Fibroblast of skin of right quadriceps (primary cell): ENCODE results near the gene ACTN4.

Experiments
- DNase-seq: peaks from one replicate; pipeline ENCODE4 v3.0.0-alpha.2; 2013

The ACTN4 gene

DNA sequence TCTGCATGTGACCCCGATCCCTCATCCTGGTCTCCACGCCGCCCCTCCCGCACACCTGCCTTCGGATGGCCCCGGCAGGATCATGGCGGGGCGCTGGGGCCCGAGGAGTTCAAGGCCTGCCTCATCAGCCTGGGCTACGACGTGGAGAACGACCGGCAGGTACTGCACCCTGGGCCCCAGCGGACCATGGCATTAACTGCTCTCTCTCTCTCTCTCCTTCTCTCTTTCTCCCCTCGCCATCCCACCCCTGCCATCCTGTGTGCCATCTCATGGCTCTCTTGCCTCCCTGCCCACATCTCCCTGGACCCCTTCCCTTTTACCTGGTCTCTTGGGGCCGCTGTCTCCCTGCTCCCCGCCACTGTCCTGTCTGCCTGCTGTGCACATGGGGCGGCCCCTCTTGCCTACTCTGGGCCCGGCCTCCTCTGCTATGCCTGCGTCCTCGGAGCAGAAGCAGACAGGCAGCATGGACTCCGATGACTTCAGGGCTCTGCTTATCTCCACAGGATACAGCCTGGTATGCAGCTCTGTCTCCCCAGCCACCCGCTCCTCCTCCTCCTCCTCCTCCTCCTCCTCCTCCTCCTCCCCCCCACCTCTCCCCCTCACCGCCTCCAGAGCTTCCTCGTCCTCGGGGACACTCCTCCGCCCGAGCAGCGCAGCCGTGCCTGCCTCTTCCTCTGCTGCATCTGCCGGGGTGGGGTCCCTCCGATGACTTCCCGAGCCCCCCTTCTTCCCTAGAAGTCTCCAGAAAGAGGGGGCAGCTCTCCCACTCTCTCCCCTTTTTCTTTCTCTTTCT lies 80.6 kb downstream of the ACTN4 start:
- no peak for DNase-seq

DNA sequence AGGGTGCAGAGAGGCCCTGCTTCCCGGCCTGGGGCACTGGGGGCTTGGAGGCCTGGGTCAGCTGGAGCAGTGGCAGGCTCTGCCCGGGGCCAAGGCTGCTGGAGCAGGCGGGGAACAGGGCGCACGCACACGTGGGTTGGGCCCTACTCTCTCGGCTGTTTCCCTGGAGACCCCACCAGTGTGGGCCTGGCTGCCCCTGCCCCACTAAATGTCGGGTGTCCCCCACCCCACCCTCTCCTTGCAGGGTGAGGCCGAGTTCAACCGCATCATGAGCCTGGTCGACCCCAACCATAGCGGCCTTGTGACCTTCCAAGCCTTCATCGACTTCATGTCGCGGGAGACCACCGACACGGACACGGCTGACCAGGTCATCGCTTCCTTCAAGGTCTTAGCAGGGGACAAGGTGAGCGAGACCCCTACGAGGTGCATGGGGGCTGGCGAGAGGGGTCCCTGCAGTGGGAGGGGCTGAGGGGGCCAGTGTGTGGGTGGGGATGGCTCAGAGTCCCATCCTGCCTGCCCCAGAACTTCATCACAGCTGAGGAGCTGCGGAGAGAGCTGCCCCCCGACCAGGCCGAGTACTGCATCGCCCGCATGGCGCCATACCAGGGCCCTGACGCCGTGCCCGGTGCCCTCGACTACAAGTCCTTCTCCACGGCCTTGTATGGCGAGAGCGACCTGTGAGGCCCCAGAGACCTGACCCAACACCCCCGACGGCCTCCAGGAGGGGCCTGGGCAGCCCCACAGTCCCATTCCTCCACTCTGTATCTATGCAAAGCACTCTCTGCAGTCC lies 81.5 kb downstream of the ACTN4 start:
- no peak for DNase-seq

DNA sequence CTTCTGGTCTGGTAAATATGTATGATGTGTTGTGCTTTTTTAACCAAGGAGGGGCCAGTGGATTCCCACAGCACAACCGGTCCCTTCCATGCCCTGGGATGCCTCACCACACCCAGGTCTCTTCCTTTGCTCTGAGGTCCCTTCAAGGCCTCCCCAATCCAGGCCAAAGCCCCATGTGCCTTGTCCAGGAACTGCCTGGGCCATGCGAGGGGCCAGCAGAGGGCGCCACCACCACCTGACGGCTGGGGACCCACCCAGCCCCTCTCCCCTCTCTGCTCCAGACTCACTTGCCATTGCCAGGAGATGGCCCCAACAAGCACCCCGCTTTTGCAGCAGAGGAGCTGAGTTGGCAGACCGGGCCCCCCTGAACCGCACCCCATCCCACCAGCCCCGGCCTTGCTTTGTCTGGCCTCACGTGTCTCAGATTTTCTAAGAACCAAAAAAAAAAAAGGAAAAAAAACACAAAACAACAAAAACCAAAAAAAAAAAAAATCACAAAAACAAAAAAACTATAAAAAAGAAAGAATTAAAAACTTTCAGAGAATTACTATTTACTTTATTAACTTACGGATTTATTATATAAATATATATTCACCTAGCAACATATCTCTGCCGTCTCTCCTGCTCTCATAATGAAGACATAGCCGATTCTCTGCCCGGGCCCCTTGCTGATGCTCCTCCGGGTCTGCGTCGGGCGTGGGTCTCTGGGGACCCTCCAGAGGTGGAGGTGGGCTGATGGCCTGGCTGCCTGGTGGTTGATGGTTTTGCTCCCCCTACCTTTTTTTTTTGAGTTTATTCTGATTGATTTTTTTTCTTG lies 82.4 kb downstream of the ACTN4 start:
- DNase-seq, result peak; percentile 47

DNA sequence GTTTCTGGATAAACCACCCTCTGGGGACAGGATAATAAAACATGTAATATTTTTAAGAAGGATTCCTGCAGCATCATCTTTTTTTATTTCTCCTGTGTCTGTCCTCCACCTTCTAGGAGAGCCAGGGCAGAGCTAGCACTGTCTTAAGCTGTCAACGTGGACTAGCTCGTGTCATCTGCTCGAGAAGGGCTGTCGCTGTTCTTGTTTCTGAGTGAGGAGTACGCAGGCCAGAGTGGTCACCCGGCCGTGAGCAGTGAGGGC lies 83.0 kb downstream of the ACTN4 start:
- no peak for DNase-seq

DNA sequence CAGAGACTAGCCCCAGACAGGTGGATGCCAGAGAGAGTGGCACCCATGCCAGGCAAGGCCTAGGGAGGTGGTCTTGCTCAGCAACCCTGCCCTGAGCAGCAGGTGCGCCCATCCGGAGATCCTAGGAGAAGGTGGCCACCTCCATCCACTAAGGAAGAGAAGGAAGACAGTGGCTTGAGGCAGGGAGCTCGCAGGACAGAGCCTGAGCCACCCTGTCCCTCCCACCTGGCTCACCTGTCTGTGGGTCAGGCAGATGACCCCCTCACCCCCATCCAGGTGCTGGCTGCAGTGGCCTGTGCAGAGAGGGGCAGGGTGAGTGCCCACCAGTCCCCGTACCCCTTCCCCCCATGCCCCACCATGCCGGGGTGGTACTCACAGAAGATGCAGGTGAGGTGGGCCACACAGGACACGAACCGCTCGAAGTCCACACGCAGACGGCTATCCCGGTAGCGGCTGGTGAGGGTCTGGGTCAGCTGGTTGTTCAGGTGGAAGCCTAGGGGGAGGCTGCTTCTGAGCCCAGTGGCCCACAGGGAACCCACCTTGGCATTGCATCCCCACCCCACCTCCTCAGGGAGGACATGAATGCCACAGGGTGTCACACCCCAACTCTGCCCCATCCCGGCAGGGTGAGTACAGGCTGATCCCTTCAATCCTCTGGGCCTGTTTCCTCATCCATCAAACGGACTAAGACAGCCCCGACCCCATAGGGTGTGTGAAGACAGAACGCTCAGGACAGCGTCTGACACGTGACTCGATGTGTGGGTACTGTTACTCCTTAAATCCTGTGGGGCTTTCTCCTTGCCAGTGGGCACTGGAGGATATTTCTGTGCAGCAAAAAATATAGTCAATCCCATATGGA lies 83.5 kb downstream of the ACTN4 start:
- DNase-seq, result no peak

DNA sequence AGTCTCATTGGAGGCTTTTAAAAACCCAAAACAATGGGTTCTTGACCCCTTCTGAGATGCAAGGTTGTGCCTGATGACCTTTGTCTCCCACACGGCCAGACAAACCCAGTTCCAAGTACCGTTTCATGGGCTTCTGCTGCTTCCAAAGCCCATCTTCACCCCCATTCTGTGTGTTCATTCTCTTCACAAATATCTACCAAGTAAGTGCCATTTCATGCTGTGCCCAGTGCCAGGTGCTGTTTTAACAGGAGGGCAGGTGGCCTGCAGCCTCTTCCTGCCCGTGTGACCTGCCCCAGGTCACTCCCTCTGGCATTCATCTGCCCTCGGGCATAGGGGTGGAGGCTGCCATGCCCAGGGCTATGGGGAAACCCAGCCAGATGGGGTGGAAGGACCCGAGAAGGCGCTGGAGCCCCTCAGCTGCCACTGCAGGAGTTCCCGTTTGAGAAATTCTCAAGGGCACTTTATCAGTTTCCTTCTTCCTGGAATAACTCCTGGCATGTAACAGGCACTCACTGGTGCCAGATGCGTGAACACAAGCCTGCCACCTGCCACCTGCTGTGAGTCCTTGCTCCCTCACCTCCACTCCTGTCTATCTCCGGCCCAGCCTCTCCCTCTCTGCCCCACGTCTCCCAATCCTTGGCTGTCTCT lies 84.3 kb downstream of the ACTN4 start:
- DNase-seq, result no peak

DNA sequence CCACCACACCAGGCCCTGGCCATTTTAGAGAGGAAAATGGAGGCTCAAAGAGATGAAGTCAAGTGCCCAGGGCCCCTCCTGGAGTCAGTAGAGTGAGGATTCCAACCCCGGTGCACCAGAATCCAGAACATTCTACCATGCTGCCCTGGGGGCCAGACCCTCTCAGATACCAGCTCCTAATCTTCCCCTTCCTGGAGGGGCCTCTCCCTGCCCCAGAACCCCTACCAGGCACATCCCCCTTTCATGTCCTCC lies 85.7 kb downstream of the ACTN4 start:
- no peak for DNase-seq

DNA sequence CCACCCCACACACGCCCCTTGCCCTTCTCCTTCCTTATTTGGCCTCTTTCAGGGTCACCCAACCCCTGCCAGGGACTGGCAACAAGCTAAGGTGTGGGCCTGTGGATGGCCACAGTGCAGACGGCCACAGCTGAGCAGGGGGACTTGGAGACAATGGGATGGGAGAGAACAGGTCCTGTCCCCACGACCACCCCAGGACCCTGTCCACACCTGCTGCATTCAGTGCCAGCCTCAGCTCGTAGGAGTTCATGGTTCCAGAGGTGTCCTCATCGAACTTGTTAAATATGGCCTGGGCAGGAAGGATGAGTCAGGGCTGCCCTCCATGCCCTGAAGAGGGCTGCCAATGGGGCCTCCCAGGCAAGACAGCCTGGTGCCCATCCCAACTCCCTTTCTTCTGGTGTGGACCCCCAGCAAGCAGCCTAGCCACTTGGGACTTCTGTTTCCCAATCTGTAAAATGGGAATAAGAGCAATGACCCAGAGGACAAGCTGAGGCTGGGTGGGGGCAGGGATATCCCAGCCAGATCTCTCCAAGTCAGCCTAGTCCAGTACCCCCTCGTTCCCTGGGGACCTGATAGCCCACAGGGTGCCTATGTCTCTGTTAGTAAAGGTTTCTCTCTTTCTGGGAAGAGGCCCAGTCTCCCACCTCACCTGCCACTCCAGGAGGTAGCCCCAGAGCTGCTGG lies 86.2 kb downstream of the ACTN4 start:
- no peak for DNase-seq

DNA sequence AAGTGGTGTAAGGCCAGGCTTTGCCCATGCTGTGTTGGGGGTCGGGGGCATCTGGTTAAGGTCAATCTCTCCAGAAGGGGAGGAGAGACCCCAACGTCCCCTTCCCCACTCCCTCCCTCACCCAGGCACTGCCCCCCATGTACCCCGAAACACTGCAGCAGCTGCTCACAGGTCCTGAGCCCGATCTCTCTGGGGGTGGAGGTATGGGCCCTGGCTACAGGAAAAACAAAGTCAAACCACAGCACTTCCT lies 86.7 kb downstream of the ACTN4 start:
- DNase-seq, result no peak

DNA sequence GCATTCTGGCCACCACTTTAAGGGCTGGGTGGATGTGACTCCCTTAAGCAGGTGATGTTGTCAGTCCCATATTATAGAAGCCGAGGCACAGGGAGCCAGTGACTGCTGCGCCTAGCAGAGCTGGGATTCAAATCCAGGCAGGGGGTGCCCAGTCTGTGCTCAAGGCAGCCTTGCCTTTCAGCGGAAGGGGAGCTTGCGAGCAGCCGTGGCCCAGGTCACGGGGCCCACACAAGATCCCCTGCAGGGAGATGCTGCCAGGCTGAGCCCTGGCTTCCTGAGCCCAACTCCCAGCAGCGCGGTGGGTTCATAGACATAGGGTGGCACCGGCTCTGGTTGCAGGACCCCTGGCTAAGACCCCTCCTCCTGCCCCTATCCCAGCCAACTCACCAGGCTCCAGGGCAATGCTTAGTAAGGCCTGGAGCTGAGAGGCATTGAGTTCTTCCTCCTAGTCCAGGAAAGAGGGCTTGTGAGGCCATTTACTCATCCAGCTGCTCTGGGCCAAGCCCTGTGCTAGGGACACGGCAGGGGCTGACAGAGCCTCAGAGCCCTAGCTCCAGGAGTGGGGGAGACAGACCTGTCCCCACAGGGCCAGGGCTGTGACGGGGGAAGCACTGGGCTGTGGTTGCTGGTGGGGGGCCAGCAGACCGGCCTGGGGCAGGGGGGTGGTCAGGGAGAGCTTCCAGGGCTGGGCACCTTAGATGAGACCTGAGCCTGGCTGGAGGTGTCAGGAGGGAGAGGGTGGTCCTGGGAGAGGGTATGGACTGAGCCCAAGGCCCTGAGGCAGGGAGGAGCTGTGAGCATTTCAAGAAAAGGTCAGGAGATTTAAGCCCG lies 87.2 kb downstream of the ACTN4 start:
- DNase-seq, result no peak

DNA sequence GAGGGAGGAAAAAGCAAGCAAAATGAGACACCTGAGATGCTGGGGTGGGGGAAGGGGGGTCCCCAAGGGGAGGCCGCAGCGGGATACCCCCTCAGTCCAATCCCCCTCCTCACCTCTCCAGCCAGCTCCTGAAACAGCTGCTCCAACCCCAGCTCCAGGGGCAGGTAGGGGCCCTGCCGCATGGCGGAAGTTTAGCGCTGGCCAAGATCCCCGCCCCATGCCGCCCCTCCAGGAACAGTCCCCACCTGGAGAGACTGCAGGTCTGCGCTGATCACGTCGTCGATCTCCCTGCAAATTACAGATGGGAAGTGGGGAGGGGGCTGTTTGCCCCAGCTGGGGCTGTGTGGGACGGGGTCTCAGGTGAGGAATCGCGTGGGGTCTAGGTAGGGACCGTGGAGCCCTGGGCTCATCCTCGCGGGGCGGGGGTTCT lies 87.8 kb downstream of the ACTN4 start:
- no peak for DNase-seq

DNA sequence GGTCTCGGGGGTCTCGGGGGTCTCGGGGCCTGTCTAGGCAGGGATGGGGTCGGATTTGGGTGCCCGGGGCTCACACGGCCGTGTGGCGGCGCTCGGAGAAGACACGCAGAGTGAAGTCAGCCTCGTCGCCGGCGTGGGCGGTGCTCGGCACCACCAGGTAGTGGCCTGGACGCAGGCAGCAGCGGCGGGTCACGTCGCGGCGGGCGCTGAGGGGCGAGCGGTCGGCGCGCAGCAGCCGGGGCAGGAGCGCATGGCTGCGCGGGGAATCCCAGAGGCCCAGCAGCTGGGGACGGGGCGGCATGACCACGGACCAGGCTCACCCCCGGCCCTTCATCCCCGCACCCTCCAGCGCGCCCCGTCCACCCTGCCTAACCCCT lies 88.6 kb downstream of the ACTN4 start:
- no peak for DNase-seq

DNA sequence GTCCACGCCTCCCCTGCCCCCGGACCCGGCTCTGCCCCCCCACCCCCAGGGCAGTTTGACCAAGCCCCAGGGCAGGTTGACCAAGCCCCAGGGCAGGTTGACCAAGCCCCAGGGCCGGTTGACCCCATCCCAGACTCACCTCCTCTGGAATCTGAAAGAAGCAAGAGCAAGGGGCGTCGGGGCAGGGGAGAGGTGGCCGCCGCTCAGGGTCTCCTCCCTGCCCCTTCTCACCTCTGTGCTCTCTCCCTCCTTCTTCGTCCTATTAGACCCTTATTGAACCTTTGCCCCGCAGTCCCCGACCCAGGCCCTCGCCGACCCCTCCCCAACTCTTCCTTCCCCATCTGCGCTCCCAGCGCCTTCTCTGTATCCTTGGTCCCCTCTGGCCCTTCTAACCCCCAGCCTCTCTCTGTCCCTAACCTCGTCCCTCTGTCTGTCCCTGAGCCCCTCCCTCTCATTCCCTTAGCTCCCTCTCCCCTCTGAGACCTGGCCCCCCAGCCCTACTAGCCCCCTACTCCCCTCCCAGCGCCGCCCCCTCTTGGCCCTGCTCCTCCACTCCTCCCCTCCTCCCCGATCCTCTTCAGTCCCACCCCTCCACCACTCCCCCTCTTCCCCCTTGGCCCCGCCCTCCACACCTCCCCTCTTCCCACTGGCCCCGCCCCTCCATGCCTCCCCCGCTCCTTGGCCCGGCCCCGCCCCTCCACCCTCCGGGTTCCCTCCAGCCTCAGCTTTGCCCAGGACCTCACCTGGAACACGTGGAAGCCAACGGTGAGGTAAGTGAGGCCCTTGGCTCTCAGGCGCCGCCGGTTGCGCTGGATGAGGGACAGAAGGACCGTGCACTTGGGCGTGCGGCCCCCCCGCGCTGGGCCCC lies 89.2 kb downstream of the ACTN4 start:
- DNase-seq, result peak; percentile 40

DNA sequence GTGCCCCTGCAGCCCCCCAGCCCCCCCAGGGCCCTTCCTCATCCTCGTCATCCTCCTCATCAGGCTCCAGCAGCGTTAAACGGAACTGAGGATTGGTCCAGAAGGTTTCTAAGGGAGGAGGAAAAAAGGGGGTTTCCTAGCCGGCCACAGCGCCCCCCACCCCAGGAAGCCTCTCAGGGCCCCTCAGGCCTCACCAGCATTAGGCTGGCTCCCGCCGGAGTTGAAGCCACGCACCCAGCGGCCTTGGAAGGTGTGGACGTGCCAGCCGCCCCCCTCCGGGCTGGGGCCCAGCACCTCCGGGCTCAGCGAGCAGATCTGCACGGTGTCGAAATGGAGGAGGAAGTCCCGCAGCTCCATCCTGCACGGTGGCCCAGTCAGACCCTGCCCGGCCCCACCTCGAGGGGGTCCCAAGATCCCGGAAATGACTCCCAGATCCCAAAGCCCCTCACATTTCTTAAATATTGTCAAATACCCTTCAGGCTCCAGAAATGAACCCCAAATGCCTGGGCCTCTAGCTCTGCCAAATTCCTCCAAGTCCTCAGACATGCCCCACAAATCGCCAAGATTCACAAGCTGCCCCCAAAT lies 89.9 kb downstream of the ACTN4 start:
- DNase-seq, result no peak

DNA sequence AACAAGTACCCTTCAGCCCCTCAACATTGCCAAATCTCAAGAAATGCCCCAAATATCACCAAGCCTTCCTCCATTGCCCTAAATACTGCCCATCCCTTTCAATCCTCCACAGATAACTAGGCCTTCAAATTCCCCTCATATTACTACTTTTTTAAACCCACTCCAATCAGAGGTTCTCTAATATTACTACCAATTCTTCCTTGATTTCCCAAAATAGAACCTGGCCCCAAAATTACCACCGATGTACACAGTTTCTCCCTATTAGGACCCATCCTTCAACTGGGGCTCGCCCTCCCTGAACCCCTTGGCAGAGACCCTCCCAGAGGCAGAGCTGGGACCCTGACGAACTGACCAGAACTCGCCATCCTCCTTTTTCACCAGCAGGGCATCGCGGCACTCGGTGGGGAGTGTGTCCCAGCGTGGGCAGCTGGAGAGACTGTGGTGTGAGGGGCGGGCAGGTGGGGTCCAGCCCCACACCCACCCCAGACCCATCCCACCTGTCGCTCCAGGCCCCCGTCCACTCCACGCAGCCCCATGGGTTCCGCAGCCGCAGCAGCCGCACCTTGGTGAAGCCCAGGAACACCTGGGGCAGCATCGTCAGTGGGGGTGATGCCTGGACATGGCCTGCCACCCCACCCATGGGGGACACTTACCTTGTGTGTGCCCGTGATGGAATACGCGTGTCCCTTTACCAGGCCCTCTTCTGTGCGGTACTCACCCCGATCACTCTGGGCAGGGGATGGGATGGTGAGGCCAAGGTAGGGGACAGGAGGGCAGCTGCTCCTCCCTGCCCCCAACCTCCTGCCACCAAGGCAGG lies 90.7 kb downstream of the ACTN4 start:
- no peak for DNase-seq

DNA sequence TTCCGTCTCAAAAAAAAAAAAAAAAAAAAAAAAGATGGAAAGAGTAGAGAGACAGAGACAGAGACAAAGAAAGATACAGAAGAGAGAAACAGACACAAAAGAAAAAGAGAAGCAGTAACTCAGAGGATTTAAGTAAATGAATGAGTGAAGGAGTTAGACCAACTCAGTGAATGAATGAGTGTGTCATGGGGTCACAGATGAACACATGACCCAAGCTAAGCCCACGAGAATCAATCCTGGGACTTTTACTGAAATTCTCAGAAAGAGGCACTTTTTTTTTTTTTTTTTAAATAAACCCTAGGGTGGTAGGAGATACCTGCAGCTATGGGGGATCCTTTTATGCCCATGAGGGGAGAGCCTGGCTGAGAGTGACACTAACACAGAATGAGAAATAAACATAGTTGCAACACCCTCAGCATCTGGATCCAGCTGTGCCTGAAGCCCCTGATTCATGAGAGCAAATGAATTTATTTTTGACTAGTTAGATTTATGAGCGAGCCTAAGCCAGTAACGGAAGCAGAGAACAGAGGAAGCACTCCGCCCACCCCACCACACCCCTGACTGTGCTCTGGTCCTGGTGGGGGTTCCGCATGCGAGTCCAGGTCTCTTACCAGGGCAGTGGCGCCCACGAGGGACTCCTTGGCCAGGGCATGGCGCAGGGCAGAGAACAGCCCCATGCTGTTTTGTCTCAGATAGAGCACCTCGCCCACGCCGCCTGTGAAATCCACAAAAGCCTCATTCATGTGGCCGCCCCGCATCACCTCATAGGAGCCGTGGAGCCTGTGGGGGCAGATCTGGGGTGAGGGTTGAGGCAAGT lies 92.2 kb downstream of the ACTN4 start:
- DNase-seq, result no peak

DNA sequence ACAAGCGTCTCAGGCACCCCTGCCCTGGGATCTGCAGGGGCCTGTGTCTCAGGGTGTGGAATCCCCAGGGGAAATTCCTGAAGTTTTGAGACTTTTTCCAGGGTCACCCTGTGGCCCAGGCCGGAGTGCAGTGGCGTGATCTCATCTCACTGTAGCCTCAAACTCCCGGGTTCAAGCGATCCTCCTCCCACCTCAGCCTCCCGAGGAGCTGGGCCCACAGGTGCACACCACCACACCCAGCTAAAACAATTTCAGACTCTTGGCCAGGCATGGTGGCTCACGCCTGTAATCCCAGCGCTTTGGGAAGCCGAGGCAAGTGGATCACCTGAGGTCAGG lies 92.8 kb downstream of the ACTN4 start:
- DNase-seq, result no peak

DNA sequence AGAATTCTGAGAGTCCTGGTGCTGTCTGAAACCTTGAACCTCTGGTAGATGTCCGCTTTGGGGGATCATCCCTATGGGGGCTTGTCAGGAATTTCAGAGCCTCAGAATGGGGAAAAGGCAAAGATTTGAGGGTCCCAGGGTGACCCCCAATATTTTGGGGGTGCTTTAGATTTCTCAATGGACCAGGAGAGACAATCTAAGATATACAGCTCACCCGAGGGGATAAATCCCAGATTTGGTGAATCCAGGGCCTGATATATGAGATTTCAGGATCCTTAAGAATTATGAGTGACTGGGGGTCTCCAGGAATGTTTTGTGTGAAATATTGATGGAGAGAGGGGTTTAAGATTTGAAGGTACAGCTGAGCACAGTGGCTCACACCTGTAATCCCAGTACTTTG lies 93.5 kb downstream of the ACTN4 start:
- no peak for DNase-seq
